Spleen (tissue), 11 donors: ENCODE measurements around the gene TBX20. TPM values are rescaled to one million over a fixed set of nuclear protein-coding genes. Genes with fewer than 3 reads are reported as not detected.

ENCODE experiments used
- DNase-seq: peaks from one replicate; pipeline ENCODE4 v3.0.0-alpha.2; 2020
- H3K27ac ChIP-seq, 8 donors: fragments of 200-600 bp; sonication (generic) in 7 of 8; 1 replicate in 4 of 8; 2 replicates in 4 of 8; pipeline versions ENCODE4 v1.5.0 to v1.8.0; 2016 to 2021; ENCODE audit warnings: inconsistent platforms in 4 of 8, mild to moderate bottlenecking in 4 of 8, moderate library complexity in 1 of 8
- H3K27me3 ChIP-seq, 7 donors: fragments of 200-600 bp; sonication (generic) in 6 of 7; replicated peaks in 1 of 7; 1 replicate in 4 of 7; 2 replicates in 3 of 7; pipeline versions ENCODE4 v1.5.0 to v1.8.0; 2016 to 2021; ENCODE audit warnings: inconsistent platforms in 3 of 7, mild to moderate bottlenecking in 1 of 7
- H3K36me3 ChIP-seq, 6 donors: fragments of 200-600 bp; sonication (generic) in 5 of 6; 1 replicate in 4 of 6; 2 replicates in 2 of 6; pipeline versions ENCODE4 v1.5.0 to v1.8.0; 2016 to 2021; ENCODE audit warnings: inconsistent platforms in 2 of 6
- H3K4me1 ChIP-seq, 6 donors: fragments of 200-600 bp; sonication (generic) in 5 of 6; 1 replicate in 3 of 6; 2 replicates in 3 of 6; pipeline versions ENCODE4 v1.5.0 to v1.8.0; 2016 to 2021; ENCODE audit warnings: inconsistent platforms in 3 of 6
- H3K4me3 ChIP-seq, 8 donors: fragments of 200-600 bp; sonication (generic) in 7 of 8; 1 replicate in 4 of 8; 2 replicates in 4 of 8; pipeline versions ENCODE4 v1.5.0 to v1.8.0; 2016 to 2021; ENCODE audit warnings: inconsistent platforms in 4 of 8, mild to moderate bottlenecking in 4 of 8, moderate library complexity in 2 of 8
- H3K9me3 ChIP-seq, 8 donors: fragments of 200-600 bp; sonication (generic) in 7 of 8; 1 replicate in 4 of 8; 2 replicates in 4 of 8; pipeline versions ENCODE4 v1.5.0 to v1.8.0; 2016 to 2021; ENCODE audit warnings: inconsistent platforms in 4 of 8
- POLR2A ChIP-seq, 3 donors: fragments of 450-650 bp; IDR thresholded peaks; one replicate each; pipeline ENCODE4 v1.5.1; 2017; ENCODE audit warnings: antibody characterized with exemption in 3 of 3, mild to moderate bottlenecking in 1 of 3
- POLR2AphosphoS5 ChIP-seq, 3 donors: sonication (generic); formaldehyde crosslinking; IDR thresholded peaks; one replicate each; pipeline ENCODE4 v1.5.1; 2017; ENCODE audit warnings: antibody characterized with exemption in 3 of 3
- WGBS, 5 donors: extraction: QIAGEN DNeasy Blood & Tissue Kit in 3 of 5; methylation state at CpG; one replicate each; pipeline versions ENCODE4 v1.1.5 to v1.1.7; 2013 to 2018; 5-methylcytosine and 5-hydroxymethylcytosine counted together
- intact Hi-C: fragments of 100-400 bp; cut with DNase I; formaldehyde crosslinking; loops from one replicate; pipeline ENCODE4 v1.15.0; 2023; ENCODE audit warnings: low total_unique reads
- polyA plus RNA-seq, 3 donors: library from polyadenylated mRNA; stranded (reverse); fragments of 200-250 nt; gene quantifications; one replicate each; pipeline ENCODE4 v1.2.1, GENCODE V29; 2013
- total RNA-seq, 7 donors: library from RNA; depleted of rRNA in 3 of 7; stranded (reverse); fragments of >200 nt in 3 of 7; fragmentation: NEBNext Ultra II Directional in 4 of 7; extraction: Animal tissue kit (Norgen Biotek cat#: 25700) in 4 of 7; gene quantifications; one replicate each; pipeline versions ENCODE4 v1.1.0 to v1.2.1, GENCODE V29; 2016 to 2021
- TF ChIP-seq, protein P1 (sequence below), 11 experiments: fragments of 200-600 bp in 7 of 11; fragments of 450-650 bp in 4 of 11; sonication (generic) in 4 of 11; IDR thresholded peaks in 8 of 11; conservative IDR thresholded peaks in 3 of 11; 1 replicate in 7 of 11; 2 replicates in 4 of 11; pipeline versions ENCODE4 v1.4.0 to v1.8.0; 2016 to 2021; ENCODE audit warnings: antibody characterized with exemption in 11 of 11, inconsistent platforms in 4 of 11, mild to moderate bottlenecking in 1 of 11
- donor health status: healthy with polysubstance abuse.
- donor health status: DM: no; HTN: no; CAD: no; lungs with moderate emphysema.
- donor health status: DM: no; HTN: no; CAD: no.
- donor health status: Bipolar disorder and iron deficiency.
- donor health status: healthy.
- donor health status: DM: no; HTN: no; CAD: no.
- donor health status: DM: yes; HTN: yes; CAD: no.

Gene TBX20
- total and polyA plus RNA-seq, 10 donors, result not detected

DNA sequence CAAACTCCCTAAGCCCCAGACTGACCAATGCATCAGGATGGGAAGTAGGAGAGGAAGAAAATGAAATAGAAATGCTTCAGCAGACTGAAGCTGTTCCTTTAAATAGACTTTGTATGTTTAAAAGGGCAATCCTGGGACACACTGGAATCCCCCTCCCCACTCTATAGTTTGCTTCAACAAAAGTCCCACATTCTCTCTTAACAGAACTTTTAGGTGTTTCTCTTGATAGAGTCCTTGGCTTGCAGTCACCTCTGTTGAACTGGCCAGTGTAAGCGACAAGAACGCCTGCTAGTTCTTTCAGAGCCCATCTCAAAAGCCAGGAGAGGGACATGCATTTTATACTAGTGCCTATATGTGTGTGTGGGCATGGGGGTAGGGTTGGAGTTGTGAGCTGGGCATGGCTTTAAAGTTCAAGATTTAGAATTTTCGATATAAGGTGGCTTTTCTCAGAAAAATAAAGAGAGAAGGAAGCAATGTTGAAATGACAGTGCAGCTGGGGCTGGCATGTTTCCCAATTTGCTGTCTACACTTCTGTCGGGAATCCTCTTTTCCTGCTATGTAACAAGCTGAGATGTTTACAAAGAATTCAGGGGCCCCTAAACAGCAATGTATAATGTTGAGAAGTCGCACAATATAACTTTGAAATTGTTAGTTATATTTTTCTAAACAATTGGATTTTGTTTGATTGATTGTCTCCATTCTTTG, 2.1 kb downstream of the TBX20 start:
- Histone ChIP-seq H3K27me3 (peaks cover 10 to 100% (median 91%) of the 10 kb centered on the region in 7 donors), H3K9me3 (peaks cover 0 to 24% (median 0%) of the 10 kb centered on the region in 8 donors), H3K27ac (no peak overlapping the region), H3K4me3 (no peak overlapping the region), H3K36me3 (no peaks in the 10 kb centered on the region), H3K4me1 (peaks cover 0 to 23% (median 14%) of the 10 kb centered on the region in 6 donors)
- intact Hi-C loops, result no loop called here
- DNase-seq, result no peak
- TF ChIP-seq, protein P1, sequence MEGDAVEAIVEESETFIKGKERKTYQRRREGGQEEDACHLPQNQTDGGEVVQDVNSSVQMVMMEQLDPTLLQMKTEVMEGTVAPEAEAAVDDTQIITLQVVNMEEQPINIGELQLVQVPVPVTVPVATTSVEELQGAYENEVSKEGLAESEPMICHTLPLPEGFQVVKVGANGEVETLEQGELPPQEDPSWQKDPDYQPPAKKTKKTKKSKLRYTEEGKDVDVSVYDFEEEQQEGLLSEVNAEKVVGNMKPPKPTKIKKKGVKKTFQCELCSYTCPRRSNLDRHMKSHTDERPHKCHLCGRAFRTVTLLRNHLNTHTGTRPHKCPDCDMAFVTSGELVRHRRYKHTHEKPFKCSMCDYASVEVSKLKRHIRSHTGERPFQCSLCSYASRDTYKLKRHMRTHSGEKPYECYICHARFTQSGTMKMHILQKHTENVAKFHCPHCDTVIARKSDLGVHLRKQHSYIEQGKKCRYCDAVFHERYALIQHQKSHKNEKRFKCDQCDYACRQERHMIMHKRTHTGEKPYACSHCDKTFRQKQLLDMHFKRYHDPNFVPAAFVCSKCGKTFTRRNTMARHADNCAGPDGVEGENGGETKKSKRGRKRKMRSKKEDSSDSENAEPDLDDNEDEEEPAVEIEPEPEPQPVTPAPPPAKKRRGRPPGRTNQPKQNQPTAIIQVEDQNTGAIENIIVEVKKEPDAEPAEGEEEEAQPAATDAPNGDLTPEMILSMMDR (IDR thresholded peaks at IDR 0.05 in 8 of 11, conservative IDR thresholded peaks at IDR 0.05 in 3 of 11), result no peak
- TF ChIP-seq POLR2AphosphoS5 (IDR thresholded peaks at IDR 0.05) (no peak), POLR2A (IDR thresholded peaks at IDR 0.05) (no peak)
- 11 to 23% (median 12%) methylated on average over 5 of the region's 5 CpGs for WGBS, 5 donors

DNA sequence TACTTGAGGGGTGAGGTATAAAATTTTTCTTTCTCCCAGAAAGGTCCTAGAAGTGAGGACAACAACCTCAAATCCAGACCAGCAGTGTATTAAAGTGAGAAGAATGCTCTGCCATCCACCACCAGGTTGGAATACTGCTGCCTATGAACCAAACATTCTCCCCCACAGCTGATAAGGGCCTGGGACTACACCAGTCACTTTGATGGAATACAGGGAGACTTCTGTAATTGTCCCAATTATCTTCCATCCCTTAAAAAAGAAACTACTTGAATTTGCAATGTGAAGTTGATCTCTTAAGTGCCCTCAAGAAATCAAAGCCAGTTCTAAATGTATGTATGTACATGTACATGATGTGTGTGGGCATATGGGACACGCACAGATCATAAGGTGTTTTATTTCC, 3.0 kb downstream of the TBX20 start:
- TF ChIP-seq, protein P1 (IDR thresholded peaks at IDR 0.05 in 8 of 11, conservative IDR thresholded peaks at IDR 0.05 in 3 of 11), result no peak
- TF ChIP-seq POLR2A (IDR thresholded peaks at IDR 0.05), result no peak
- TF ChIP-seq POLR2AphosphoS5 (IDR thresholded peaks at IDR 0.05), result no peak
- H3K4me3 ChIP-seq, result no peak overlapping the region
- 4 to 20% (median 7%) methylated on average over 1 of the region's 1 CpG for WGBS, 5 donors
- H3K27ac ChIP-seq, result no peak overlapping the region
- H3K27me3 ChIP-seq, result peaks cover 10 to 100% (median 89%) of the 10 kb centered on the region in 7 donors
- H3K36me3 ChIP-seq, result no peaks in the 10 kb centered on the region
- intact Hi-C loops, result no loop called here
- DNase-seq, result no peak
- peaks cover 0 to 24% (median 0%) of the 10 kb centered on the region in 8 donors for H3K9me3 ChIP-seq
- peaks cover 0 to 23% (median 14%) of the 10 kb centered on the region in 6 donors for H3K4me1 ChIP-seq

DNA sequence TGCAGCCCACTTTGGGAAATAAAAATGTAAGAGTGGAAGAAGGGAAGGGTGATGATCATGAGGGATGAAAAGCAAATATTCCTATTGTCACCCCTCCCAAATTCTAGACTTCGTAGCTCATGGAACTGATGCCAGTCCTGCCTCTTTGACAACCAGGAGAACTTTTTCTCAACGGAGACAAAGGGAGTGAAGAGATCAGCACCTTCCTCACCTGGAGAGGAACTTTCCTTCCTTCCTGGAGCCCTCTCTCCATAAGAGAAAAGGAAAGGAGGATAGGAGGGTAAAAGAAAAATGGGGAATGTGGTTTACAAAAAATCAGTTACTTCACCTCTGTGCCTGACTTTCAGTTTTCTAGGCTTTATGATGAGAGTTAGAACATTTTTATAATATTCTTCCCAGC, 3.4 kb downstream of the TBX20 start:
- TF ChIP-seq, protein P1 (IDR thresholded peaks at IDR 0.05 in 8 of 11, conservative IDR thresholded peaks at IDR 0.05 in 3 of 11), result no peak
- TF ChIP-seq POLR2AphosphoS5 (IDR thresholded peaks at IDR 0.05), result no peak
- no peak for TF ChIP-seq POLR2A (IDR thresholded peaks at IDR 0.05)
- no peak for DNase-seq
- WGBS, 5 donors, result 5 to 14% (median 13%) methylated on average over 2 of the region's 2 CpGs
- H3K4me1 ChIP-seq, result peaks cover 0 to 23% (median 14%) of the 10 kb centered on the region in 6 donors
- intact Hi-C loops, result no loop called here
- H3K27me3 ChIP-seq, result peaks cover 8 to 100% (median 89%) of the 10 kb centered on the region in 7 donors
- no peak overlapping the region for H3K27ac ChIP-seq
- peaks cover 0 to 22% (median 0%) of the 10 kb centered on the region in 8 donors for H3K9me3 ChIP-seq
- H3K4me3 ChIP-seq, result no peak overlapping the region
- no peaks in the 10 kb centered on the region for H3K36me3 ChIP-seq

DNA sequence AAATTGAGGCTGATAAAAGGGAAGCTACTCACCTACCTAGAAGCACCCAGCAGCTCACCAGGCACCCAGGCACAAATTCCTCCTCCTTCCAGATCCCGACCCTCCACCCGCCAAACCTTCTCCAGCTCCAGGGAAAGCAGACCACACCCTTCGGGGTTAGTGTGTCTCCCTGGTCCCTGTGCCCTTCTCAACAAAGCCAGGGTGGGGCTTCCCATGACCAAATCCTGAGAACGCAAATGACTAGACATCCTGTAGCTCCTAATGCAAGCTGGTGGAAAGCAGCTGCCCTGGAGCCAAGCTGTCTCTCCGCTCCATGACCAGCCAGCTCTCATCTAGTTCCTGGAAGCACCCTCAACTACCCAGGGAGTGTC, 4.4 kb downstream of the TBX20 start:
- Histone ChIP-seq H3K36me3 (no peaks in the 10 kb centered on the region), H3K27me3 (peaks cover 7 to 98% (median 81%) of the 10 kb centered on the region in 7 donors), H3K4me1 (peaks cover 0 to 20% (median 14%) of the 10 kb centered on the region in 6 donors), H3K4me3 (no peak overlapping the region), H3K9me3 (peaks cover 0 to 13% (median 0%) of the 10 kb centered on the region in 8 donors), H3K27ac (no peak overlapping the region)
- no peak for TF ChIP-seq POLR2AphosphoS5 (IDR thresholded peaks at IDR 0.05)
- TF ChIP-seq, protein P1 (IDR thresholded peaks at IDR 0.05 in 8 of 11, conservative IDR thresholded peaks at IDR 0.05 in 3 of 11), result no peak
- TF ChIP-seq POLR2A (IDR thresholded peaks at IDR 0.05), result no peak
- 8 to 17% (median 15%) methylated on average over 5 of the region's 5 CpGs for WGBS, 5 donors
- no peak for DNase-seq
- intact Hi-C loops, result no loop called here
